Left ventricle myocardium inferior (tissue), 1 donor: Measurements from ENCODE around the gene UGT1A9. TPM values are rescaled to one million over a fixed set of nuclear protein-coding genes. Genes with fewer than 3 reads are reported as not detected.

Experiments
- DNase-seq: peaks from one replicate; pipeline ENCODE4 v3.0.0-alpha.2; 2020
- H3K27ac ChIP-seq: fragments of 200-600 bp; replicated peaks from 2 replicates; pipeline ENCODE4 v1.8.0; 2021
- H3K27me3 ChIP-seq: fragments of 200-600 bp; 2 replicates; pipeline ENCODE4 v1.8.0; 2021; ENCODE audit warnings: low read depth
- H3K36me3 ChIP-seq: fragments of 200-600 bp; 2 replicates; pipeline ENCODE4 v1.8.0; 2021
- H3K4me1 ChIP-seq: fragments of 200-600 bp; 2 replicates; pipeline ENCODE4 v1.8.0; 2021
- H3K4me3 ChIP-seq: fragments of 200-600 bp; 2 replicates; pipeline ENCODE4 v1.8.0; 2021; ENCODE audit warnings: mild to moderate bottlenecking, moderate library complexity
- H3K9me3 ChIP-seq: fragments of 200-600 bp; replicated peaks from 2 replicates; pipeline ENCODE4 v1.8.0; 2021
- CTCF ChIP-seq: fragments of 200-600 bp; IDR thresholded peaks from 2 replicates; pipeline ENCODE4 v1.8.0; 2021; ENCODE audit warnings: antibody characterized with exemption, mild to moderate bottlenecking, borderline replicate concordance
- intact Hi-C: fragments of 100-400 bp; cut with micrococcal nuclease; formaldehyde crosslinking; loops from one replicate; pipeline ENCODE4 v1.11.0; 2022
- total RNA-seq: library from RNA; stranded (reverse); fragmentation: NEBNext Ultra II Directional; extraction: Animal tissue kit (Norgen Biotek cat#: 25700); gene quantifications from one replicate; pipeline ENCODE4 v1.2.1, GENCODE V29; 2021
- donor health status: DM: no; HTN: yes; CAD: no; lungs with severe emphysema.

Gene UGT1A9
- total RNA-seq, 1 donor from 2014 or later = not detected

- H3K27ac ChIP-seq = no peak overlapping the region
- no peaks in the 10 kb centered on the region for H3K9me3 ChIP-seq
- peaks cover 25% of the 10 kb centered on the region for H3K27me3 ChIP-seq
- intact Hi-C loops = no loop called here
- H3K4me1 ChIP-seq = no peaks in the 10 kb centered on the region
- no peak overlapping the region for H3K4me3 ChIP-seq
- DNase-seq = no peak
- no peaks in the 10 kb centered on the region for H3K36me3 ChIP-seq
- TF ChIP-seq CTCF = no peak
These were observed 124.1 kb downstream of the UGT1A9 start for GRCh38 chr2:233795735-233796171.

GRCh38 chr2:233796254-233796653 is 124.6 kb downstream of the UGT1A9 start:
- no peak for DNase-seq
- no peaks in the 10 kb centered on the region for H3K36me3 ChIP-seq

GRCh38 chr2:233798335-233799086 is 126.8 kb downstream of the UGT1A9 start:
- no peaks in the 10 kb centered on the region for H3K9me3 ChIP-seq
- H3K4me1 ChIP-seq = no peaks in the 10 kb centered on the region
- no peaks in the 10 kb centered on the region for H3K36me3 ChIP-seq
- no peak for DNase-seq
- intact Hi-C loops = no loop called here
- peaks cover 32% of the 10 kb centered on the region for H3K27me3 ChIP-seq
- TF ChIP-seq CTCF = no peak
- H3K27ac ChIP-seq = no peak overlapping the region
- no peak overlapping the region for H3K4me3 ChIP-seq

More at GRCh38 chr2:233796254-233796653, 124.6 kb downstream of the UGT1A9 start:
- TF ChIP-seq CTCF = no peak
- H3K27me3 ChIP-seq = peaks cover 25% of the 10 kb centered on the region
- H3K27ac ChIP-seq = no peak overlapping the region
- H3K4me3 ChIP-seq = no peak overlapping the region
- H3K9me3 ChIP-seq = no peaks in the 10 kb centered on the region
- intact Hi-C loops = no loop called here
- H3K4me1 ChIP-seq = no peaks in the 10 kb centered on the region

- peaks cover 35% of the 10 kb centered on the region for H3K27me3 ChIP-seq
- H3K36me3 ChIP-seq = no peaks in the 10 kb centered on the region
- no peaks in the 10 kb centered on the region for H3K4me1 ChIP-seq
- no peak for DNase-seq
- no peak for TF ChIP-seq CTCF
- intact Hi-C loops = no loop called here
- no peak overlapping the region for H3K4me3 ChIP-seq
- no peak overlapping the region for H3K27ac ChIP-seq
- no peaks in the 10 kb centered on the region for H3K9me3 ChIP-seq
These were observed 127.5 kb downstream of the UGT1A9 start for GRCh38 chr2:233799087-233799665.

- intact Hi-C loops = no loop called here
- TF ChIP-seq CTCF = no peak
- H3K4me1 ChIP-seq = no peaks in the 10 kb centered on the region
- H3K27me3 ChIP-seq = peaks cover 35% of the 10 kb centered on the region
- H3K27ac ChIP-seq = no peak overlapping the region
- no peak for DNase-seq
- H3K4me3 ChIP-seq = no peak overlapping the region
- H3K36me3 ChIP-seq = no peaks in the 10 kb centered on the region
- H3K9me3 ChIP-seq = no peaks in the 10 kb centered on the region
These were observed 128.0 kb downstream of the UGT1A9 start for GRCh38 chr2:233799716-233800115.
